Suppressor macrophage (primary cell): ENCODE measurements around the gene NR3C1.

Experiments
- DNase-seq, 4 experiments: peaks; one replicate each; pipeline ENCODE4 v3.0.0-alpha.2; 2020 to 2022

NR3C1 gene

DNA sequence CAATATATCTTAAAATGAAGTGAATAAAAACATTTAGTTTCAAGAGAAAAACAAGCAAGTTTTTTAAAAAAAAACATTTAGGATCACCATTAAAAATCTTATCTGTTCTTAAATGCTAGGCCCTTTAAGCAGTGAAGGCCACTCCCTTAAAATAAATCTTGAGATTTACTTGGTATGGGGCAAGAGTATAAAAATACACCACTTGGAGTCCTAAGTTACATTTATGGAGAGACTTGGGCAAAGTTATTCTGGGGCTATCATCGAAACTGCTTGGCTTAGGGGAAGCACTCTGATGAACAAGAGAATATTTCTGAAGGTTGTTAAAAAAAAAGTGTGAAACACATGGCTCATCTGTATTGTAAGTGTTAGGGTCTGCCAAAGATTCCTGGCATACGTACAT is 97.4 kb downstream of the NR3C1 start:
- DNase-seq: no peak

DNA sequence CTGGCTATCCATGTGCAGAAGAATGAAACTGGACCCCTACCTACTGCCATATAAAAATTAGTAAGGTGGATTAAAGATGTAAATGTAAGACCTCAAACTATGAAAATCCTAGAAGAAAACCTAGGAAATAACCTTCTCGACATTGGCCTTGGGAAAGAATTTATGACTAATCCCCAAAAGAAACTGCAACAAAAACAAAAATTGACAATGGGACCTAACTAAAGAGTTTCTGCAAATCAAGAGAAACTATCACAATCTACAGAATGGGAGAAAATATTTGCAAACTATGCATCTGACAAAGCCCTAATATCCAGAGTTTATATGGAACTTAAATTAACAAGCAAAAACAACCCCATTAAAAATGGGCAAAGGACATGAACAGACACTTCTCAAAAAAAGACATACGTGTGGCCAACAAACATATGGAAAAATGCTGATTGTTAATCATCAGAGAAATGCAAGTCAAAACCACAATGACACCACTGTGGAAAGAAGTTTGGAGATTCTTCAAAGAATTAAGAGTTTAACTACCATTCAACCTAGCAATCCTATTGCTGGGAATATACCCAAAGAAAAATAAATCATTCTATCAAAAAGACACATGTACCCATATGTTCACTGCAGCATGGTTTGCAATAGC is 98.5 kb downstream of the NR3C1 start:
- no peak for DNase-seq

DNA sequence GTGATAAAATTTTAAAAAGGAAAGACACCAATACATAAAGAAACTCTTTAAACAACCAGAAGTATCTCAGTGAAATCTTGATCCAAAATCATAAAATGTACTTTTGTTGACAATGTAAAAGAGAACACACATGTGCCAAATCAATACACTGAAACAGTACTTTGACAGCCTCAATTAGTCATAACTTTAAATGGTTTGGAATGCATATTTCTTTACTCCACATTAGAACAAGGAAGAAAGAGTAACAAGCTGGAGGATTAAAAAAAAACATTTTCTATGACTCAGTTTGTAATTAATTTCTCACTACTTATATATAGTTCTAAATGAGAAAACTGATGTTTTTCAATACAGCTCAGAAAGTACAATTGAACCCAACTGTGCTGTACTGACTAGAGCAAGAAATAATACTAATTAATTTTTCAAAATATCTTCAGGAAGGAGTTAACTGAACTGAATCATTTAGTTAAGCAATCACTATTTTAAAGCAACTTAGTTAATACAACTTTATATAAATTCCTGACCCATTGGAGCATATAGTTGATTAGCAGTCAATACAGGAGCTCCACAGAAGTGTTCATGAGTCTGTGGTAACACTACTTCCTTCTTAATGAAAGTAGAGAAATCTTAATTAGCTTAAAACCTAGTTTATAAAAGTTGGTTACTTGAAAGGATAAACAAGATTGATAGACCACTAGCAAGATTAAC is 101.0 kb downstream of the NR3C1 start:
- no peak for DNase-seq

DNA sequence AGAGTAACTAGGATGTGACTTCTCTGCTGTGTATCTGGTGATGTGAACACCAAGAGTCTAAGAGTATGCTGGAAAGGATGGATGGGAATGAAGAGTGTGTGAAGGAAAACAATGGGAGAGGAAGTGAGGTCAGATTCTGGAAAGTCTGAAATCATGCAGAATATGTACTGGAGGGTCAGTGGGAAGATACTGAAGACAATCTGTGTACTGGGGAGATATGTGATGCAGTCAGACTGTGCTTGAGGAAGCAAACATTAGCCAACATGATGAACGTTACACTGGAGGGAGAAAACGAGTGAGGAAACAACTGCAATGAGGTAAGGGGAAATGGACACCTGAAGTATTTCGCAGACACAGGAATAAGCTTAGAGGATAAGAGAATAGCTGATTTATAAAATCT is 105.7 kb downstream of the NR3C1 start:
- DNase-seq: no peak

DNA sequence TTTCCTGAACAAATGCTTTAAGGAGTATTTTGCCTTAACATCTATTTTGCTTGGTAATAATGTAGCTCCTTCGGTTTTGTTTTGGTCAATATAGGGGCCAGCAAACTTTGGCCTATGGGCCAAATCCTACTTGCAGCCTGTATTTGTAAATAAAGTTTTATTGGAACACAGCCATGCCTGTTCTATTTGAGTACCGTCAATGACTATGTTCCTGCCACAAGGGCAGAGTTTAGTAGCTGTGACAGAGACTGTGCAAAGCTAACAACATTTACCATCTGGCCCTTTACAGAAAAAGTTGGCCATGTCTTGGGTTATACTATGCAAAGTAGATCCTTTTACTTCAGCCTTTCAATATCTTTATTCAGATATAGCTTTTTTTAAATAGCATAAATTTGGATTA is 113.4 kb downstream of the NR3C1 start:
- DNase-seq: no peak

DNA sequence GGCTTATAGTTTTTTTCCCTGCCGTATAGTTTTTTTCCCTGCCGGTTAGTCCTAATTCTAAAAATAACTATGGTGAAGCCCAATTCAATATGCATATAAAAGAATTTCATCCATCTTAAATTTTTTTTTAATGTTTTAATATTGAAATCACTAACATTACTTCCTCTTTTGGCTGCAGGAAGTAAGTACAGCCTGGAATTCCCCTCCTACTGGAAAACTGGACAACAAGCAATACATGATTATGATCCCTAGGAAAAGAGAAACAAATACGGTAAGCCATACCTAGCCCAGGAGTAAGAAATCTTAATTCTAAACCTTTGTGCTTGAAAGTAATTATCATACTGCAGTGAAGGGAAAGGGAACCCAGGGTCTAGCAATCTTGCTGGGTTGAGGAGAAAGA is 119.0 kb downstream of the NR3C1 start:
- peak; percentile 24 to 65 (median 53) for DNase-seq

DNA sequence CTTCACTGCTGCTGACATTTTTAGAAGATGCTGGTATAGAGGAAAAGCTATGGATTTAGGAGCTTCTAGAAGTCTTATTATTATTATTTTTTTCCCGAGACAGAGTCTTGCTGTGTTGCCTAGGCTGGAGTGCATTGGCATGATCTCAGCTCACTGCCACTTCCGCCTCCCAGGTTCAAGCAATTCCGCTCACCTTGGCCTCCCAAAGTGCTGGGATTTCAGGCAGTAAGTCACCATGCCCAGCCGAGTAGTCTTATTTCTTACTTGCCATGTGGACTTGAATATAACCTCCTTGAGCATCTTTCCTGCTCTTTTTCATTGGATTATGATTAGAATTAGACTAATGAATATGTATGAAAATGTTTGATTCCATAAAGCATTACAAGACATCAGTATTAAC is 119.5 kb downstream of the NR3C1 start:
- DNase-seq: no peak

DNA sequence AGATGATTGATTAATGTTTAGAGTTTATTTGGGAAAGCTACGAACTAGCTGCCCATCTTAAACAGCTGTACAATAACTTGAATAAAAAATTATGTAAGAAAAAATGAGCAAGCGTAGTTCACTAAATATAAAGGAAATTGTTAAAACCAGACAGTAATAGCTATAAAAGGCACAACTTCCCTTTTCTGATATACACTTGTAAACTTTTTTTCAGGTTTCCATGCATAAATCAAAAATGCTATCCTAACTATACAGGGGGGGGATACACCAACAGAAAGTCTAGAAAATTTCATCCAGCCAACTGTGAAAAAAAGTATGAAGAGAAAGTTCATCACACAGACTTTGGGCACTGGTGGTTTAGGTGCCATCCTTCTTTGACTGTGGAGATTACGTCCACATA is 122.3 kb downstream of the NR3C1 start:
- peak in 2 of 4 experiments; percentile 41 to 47 for DNase-seq

DNA sequence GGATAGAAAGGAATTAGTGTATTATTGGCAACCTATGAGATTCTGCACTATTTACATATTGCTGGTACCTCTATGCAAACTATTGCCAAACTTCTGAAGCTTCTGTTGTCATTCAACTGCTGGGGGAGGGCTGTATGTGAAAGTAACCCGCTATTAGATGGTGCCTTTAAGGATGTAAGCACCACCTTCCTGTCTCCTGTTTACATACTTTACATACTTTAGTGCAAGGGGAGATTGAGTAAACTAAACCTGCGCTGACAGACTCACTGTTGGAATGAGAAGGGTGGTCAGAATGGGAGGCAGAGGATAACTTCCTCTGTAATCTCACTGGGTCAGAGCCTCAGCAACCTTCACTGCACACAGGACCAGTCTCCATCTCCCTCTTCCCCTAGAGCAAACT is 123.8 kb downstream of the NR3C1 start:
- no peak for DNase-seq

DNA sequence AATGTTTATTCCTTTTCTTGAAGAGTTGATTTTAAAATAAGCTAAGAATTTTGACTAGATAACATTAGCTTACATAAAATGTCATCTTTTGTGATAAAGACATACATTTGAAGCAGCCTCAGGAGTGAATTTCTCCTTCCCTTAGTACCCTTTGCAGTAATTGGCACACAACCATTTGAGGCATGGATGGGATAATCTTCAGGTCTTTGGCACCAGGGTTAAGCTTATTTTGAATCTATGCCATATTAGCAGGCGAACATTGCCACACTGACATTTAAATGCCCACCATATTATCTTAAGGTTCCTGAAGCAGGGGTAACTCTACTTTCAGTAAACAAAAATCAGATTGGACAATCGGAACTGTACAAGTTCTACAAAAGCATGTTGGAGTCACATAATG is 126.0 kb downstream of the NR3C1 start:
- no peak for DNase-seq

DNA sequence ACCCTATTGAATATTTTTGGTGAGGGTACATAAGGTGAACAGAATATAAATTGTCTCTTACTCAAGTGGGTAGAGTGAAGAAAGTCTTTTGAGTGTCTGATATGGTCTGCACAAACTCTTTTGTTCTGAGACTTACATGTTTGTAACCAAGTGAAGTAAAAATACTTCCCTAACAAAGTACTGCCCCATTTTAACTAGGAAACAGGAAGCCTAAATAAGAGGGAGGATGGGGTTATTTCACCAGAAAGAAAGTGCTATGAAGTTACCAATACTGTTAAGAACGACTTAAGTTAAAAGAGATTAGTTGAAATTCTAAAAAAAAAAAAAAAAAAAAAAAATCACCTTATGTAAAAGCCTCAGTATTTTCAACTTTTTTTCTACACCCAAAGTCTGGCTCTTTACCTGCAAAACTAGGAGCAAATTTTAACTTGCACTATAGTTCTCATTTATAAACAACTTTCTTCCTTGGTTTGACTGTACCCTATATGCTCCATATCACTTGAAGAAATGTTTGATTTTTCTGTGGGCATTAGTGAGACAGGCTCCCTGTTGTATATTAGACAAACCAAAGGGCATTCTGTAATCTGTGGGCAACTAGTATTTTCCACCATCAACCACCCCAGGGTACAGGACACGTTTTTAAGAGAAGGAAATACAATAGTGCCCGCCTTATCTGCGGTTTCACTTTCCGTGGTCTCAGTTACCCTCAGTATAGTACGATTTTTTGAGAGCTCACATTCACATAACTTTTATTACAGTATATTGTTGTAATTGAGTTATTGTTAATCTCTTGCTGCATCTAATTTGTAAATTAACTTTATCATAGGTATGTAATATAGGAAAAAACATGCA is 127.7 kb downstream of the NR3C1 start:
- DNase-seq: peak in 2 of 4 experiments; percentile 53 to 59

DNA sequence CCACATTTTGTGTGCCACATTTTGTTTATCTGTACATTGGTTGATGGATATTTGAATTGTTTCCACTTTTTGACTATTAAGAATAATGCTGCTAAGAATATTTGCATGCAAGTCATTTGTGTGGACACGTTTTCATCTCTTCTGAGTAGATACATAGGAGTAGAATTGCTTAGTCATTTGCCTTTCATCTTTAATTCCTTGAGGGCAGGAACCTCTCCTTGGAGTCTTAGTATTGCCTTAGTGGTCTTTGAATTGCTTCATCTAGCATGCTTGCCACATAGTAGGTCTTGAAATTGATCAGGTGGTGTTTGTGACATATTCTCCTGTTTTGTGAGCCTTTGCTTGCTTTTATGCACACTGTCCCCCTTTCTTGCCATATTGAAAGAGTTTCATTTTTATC is 128.5 kb downstream of the NR3C1 start:
- no peak for DNase-seq

DNA sequence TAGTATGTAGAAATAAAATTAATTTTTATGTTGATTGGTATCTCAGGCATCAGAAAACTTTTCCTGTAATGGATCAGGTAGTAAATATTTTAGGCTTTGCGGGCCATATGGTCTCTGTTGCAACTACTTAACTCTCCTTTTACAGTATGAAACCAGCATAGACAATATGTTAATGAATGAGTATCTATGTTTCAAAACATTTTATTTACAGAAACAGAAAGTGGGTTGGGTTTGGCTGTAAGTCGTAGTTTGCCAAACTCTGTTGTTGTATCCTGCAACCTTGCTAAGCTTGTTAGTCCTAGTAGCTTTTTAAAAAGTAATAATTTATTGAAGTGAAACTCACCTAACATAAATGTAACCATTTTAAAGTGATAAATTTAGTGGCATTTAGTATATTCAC is 132.1 kb downstream of the NR3C1 start:
- no peak for DNase-seq

DNA sequence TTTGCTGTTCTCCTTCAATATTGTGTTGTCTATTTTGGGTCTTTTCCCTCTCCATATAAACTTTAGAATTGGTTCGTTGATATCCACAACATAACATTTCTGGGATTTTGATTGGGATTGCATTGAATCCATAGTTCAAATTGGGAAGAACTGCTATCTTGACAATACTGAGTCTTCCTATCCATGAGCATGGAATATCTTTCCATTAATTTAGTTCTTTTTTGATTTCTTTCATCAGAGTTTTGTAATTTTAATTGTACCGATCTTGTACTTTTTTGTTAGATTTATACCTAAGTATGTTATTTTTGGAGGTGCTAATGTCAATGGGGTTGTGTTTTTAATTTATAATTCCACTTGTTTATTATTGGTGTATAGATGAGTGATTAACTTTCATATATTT is 135.1 kb downstream of the NR3C1 start:
- no peak for DNase-seq

DNA sequence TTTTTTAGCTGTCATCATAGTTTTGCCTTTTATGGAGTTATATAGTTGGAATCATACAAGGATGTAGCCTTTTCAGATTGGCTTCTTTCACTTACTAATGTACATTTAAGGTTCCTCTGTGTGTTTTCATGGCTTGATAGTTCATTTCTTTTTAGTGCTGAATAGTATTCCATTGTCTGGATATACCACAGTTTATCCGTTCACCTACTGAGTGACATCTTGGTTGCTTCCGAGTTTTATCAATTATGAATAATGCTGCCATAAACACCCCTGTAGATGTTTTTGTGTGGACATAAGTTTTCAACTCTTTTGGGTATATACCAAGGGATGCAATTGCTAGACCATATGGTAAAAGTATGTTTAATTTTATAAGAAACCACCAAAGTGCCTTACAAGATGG is 136.3 kb downstream of the NR3C1 start:
- no peak for DNase-seq

DNA sequence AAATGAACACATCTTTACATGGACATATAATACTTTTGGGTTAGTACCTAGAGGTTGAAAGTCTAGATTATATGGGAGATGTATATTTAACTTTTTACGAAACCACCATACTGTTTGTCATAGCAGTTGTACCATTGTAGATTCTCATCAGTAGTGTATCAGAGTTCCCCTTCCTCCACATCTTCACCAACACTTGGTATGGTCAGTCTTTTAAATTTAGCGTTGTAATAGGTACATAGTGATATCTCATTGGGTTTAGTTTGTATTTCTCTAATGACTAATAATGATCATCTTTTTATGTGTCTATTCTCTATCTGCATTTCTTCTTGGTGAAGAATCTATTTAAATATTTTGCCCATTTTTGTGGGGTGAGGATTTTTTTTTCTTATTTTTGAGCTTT is 137.5 kb downstream of the NR3C1 start:
- DNase-seq: no peak

DNA sequence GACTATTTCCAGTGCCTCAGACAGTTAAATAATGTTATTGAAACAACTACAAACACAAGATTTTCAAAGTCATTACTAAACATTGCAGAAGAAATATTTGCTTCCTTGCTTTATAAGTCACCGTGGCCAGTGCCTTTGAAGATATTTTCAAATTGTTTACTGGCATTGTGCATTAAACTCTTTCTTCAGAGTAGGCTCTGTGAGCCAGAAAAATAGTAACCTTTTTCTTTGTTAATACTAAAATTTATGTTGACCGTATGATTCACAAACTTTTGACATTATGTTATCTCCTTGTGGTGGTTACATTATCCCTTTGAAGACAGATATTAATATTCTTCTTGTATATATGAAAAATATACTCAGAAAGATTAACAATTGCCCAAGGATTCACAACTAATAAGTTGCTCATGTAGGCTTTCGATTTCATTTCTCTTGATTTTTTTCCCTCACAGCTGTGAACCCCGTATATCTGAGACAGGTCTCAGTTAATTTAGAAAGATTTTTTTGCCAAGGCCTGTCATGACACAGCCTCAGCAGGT is 140.1 kb downstream of the NR3C1 start:
- DNase-seq: no peak

DNA sequence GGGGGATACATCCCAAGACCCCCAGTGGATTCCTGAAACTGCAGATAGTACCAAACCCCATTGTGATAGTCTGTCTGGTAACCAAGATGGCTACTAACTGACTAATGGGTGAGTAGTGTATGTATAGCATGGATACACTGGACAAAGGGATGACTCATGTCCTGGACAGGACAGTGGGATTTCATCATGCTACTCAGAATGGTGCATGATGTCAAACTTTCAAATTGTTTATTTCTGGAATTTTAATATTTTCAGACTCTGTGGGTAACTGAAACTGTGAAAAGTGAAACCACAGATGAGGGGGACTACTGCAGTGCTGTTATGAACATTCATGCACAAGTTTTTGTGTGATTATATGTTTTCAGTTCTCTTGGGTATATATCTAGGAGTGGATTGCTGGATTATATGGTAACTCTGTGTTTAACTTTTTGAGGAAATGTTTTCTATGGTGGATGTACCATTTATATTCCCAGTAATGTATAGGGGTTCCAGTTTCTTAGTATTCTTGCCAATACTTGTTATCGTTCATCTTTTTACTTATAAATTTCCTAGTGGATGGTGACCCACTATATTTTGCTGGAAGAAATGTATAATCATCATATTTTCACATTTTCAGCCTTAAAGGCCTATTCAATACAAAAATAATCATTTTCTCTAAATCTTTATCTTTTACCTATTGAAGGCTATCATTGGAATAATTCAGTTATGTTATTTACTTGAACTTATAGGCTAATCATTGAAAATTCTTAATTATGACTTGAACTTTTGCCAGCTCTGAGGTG is 140.9 kb downstream of the NR3C1 start:
- peak in 3 of 4 experiments; percentile 9 to 73 (median 49) for DNase-seq

DNA sequence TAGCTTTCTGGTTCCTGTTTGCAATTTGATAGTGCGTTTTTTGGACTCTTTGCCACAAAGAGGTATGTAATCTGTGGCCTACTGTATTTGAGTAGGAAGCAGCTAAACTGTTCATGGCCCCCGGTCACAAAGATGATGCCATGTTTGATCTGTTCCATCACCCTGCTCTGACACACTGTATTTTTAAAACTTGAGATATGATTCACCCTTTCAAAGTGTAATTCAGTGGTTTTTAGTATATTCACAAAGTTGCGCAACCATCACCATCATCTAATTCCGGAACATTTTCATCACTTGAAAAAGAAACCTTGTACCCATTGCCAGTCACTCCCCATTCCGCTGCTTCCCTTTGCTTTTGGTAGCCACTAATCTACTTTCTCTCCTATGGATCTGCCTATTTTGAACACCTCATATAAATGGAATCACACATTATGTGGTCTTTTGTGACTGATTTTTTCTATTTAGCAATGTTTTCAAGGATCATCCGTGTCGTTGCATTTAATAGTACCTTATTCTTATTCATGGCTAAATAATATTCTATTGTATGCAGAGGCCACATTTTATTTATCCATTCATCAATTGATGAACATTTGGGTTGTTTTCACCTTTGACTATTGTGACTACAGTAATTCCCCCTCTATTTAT is 141.6 kb downstream of the NR3C1 start:
- DNase-seq: peak in 3 of 4 experiments; percentile 51 to 74 (median 53)

DNA sequence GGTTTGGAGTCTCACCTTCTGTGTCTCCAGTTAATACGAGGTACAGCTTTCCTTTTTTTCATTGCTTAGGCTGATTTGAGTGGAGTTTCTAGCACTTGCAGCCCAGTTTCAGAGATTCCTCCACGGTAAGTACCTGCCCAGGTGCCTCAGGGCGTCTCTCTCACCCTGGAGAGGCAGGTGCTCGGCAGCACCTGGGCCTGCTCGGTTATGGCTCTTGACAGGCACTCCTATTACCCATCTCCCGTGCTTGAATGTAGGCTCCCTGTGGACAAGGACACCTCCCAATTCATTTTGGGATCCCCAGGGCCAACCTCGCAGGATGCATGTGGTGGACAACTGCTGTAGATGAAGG is 144.3 kb downstream of the NR3C1 start:
- DNase-seq: no peak

DNA sequence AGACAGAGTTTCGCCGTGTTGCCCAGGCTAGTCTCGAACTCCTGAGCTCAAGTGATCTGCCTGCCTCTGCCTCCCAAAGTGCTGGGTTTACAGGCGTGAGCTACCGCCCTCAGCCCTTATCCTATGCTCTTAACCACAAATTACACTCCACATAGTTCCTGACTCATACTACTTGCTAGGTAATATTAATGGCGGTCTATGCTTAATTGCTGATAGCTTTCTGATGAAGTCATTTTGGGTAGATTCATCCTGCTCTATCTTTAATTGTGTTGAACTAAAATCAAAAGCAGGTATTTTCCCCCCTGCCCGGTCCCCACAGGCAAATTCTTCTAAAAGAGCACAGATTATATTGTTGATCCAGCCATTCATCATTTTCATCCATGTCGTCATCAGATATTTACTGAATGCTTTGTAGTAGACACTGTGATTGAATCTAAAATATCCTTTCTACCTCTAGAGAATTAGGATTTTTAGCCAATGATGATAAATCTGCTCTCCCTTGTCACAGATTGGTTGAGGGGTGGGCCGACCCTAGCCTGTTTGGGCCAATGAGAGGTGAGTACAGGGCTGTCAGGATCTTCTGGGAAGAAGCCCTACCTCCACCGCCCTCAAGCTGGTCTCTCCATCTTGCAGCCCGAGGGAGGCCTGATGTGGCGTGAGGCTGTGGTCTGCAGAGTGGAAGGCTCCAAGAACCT is 144.8 kb downstream of the NR3C1 start:
- DNase-seq: no peak

DNA sequence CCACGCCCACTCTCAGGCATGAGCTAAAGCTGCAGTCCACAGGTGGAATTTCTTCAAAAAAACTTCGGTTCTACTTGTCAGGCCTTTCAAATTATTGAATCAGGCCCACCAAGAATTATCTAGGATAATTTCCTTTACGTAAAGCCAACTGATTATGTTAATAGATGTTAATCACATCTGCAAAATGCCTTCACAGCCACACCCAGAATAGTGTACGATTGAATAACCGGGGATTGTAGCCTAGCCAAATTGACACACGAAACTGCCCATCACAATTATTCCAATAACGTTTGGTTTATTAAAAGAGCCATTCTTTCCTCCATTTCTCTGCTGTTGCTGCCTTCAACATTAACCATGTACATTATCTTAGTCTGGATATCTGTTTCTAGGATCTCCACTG is 148.7 kb downstream of the NR3C1 start:
- DNase-seq: no peak
